CD4-positive, alpha-beta T cell treated with Interleukin-15 for 1 hour (primary cell): ENCODE measurements around the gene EBI3.
"Not testable (repeated sequence)": the region's sequence is repeated elsewhere in the genome, so short reads cannot be mapped to it uniquely, and the experiment has no call there.

Experiments used
- DNase-seq: peaks from one replicate; pipeline ENCODE4 v3.0.0-alpha.2; 2020

EBI3 gene

GRCh38 chr19:4234862-4235201, 5.5 kb downstream of the EBI3 start:
- no peak for DNase-seq

GRCh38 chr19:4237510-4237909, 8.2 kb downstream of the EBI3 start:
- DNase-seq: not testable (repeated sequence)

DNA sequence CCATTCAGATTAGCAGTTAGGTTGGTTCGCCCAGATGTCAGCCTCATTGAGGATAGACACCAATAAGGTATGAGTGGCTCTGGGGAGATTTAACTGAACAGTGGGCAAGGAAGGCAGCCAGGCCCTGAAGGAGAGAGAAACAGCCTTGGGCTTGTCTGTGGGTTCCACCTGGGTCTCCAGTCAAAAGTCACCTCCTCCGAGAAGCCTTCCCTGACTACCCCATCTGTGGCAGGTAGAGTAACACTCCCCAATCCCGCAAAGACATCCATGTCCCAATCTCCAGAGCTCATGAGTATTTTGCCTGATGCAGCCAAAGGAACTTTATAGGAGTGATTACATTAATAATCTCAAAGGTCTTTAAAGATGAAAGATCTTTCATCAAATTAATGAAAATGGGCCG, 9.5 kb downstream of the EBI3 start:
- DNase-seq: no peak

DNA sequence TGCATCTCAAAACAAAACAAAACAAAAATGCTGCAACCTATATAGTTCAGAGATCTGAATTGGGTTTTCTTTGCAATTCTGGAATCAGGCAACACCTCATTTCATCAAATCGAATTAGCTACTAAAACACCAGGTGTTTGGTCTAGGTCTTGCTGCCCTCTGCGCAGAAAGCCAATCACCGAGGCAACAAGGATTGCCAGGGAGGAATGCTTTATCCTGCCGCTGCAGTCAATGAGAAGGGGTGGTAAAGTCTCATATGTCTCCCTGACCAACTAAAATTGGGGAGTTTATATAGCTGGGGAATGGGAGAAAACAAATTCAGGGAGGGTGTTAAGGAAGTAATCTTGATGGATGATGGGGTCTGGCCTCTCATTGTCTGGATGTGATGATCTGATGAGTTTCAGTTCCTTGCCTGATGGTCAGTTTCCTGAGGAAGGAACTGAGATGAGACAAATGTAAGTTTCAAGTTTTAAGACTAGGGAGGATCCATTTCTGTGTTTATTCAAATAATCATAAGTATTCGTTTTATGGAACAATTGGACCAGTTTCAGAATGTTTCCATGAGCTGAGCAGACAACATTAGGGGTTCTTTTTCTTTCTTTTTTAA, 12.6 kb downstream of the EBI3 start:
- no peak for DNase-seq

GRCh38 chr19:4245938-4246337, 16.6 kb downstream of the EBI3 start:
- not testable (repeated sequence) for DNase-seq

DNA sequence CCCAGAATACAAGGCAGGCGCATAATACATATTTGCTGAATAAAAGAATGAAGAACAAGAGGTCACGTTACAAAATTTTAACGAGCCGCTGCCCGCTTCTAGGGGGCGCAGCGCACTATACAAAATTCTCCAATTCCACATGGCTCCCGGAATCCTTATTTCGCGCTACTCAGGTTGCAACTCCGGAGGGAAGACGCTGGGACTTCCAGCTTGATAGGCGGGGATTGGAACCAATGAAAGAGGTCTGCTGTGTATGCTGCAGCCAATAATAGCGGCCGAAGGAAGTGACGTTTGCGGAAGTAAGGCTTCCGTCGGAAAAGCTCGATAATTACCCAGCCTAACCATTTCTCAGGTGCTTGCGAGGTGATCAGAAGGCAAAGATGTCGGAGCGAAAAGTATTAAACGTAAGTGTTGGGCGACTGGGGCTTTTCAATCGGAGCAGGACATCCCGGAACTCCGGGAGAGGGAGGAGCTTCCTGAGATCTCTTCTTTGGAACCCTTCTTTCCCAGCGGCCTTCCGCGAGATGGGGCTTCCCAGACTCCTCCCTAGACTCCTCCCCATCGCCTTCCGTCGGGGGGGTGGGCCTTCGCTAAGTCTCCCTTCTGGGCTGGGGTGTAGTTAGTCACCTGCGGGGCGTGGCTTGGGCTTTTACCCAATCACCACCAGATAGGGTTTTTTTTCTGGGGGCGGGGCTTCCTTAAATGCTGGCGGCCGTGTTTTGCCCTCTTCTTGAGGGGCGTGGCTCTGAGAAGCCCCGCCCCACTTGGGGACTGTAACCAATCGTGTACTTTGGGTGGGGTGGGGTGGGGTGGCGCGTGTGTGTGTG, 17.7 kb downstream of the EBI3 start, which contains the start of gene YJU2:
YJU2 (plus strand) TSS at position 314 of the 827 bp plus-strand sequence; CDS start at position 381, 67 bp downstream.
- DNase-seq: peak; percentile 99

- DNase-seq: no peak
Measured at GRCh38 chr19:4256563-4256962, 27.2 kb downstream of the EBI3 start.

GRCh38 chr19:4257025-4257424, 27.7 kb downstream of the EBI3 start:
- no peak for DNase-seq

- DNase-seq: no peak
Measured at GRCh38 chr19:4258181-4258580, 28.9 kb downstream of the EBI3 start.

DNA sequence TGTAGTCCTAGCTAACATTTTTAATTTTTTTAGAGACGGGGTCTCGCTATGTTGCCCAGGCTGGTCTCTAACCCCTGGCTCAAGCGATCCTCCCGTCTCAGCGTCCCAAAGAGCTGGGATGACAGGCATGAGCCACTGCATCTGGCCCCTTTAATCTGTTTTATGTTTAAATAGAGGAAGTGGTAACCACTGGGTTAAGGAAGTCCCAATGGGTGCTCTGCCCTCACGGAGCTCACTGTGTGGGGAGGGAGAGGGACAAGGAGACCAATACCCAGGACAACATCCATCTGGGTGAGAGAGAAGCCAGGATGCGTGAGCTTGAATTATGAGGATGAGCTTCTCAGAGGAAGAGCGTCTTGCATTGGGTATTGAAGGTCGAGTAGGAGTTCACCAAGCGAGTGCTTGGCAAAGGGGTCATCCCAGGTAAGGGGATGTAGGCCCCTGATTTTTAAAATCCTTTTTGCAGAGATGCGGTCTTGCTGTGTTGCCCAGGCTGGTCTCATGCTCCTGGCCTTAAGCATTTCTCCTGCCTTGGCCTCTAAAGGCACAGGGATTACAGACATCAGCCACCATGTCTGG, 31.4 kb downstream of the EBI3 start:
- no peak for DNase-seq

- DNase-seq: no peak
Measured at GRCh38 chr19:4264812-4265211, 35.5 kb downstream of the EBI3 start.

DNA sequence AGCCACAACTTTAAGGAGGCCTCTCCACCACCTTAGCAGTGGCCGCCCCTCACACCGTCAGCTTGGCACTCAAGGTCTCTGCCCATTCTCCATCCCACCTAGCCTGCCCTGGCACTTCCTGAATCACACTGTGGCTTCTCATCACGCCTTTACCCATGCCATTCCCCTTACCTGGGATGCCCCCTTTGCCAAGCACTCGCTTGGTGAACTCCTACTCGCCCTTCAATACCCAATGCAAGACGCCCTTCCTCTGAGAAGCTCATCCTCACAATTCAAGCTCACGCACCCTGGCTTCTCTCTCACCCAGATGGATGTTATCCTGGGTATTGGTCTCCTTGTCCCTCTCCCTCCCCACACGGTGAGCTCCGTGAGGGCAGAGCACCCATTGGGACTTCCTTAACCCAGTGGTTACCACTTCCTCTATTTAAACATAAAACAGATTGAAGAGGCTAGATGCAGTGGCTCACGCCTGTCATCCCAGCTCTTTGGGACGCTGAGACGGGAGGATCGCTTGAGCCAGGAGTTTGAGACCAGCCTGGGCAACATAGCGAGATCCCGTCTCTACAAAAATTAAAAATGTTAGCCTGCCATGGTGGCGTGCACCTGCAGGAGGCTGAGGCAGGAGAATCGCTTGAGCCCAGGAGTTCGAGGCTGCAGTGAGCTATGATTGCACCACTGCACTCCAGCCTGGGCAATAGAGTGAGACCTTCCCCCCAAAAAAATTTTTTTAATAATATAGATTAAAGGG, 37.1 kb downstream of the EBI3 start:
- no peak for DNase-seq

GRCh38 chr19:4267101-4267900, 38.0 kb downstream of the EBI3 start:
- peak; percentile 44 for DNase-seq

GRCh38 chr19:4267901-4268815, 38.8 kb downstream of the EBI3 start:
- no peak for DNase-seq

DNA sequence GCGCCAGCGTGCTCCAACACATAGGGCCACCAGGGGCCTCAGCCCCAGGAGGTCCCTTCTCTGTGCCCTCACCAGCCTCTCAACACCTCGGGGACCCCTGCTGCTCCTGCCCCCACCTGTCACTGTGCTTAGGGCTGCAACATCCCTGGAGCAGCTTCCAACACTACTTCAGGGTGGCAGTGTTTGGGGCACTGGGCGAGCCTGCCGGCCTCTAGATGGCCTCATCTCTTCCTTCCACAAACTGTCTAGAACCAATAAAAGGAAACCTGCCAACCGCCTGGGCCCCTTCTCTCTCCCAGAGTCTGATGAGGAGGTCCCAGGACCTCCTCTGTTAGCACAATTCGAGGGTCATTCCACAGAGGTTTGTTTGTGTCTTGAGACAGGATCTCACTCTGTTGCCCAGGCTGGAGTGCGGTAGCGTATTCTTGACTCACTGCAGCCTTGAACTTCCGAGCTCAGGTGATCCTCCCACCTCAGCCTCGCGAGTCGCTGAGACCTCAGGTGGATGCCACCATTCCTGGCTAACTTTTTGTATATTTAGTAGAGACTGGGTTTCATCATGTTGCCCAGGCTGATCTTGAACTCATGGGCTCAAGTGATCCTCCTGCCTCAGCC, 39.6 kb downstream of the EBI3 start:
- DNase-seq: no peak

GRCh38 chr19:4272894-4273293, 43.6 kb downstream of the EBI3 start:
- no peak for DNase-seq

- not testable (repeated sequence) for DNase-seq
Measured at GRCh38 chr19:4274321-4274686, 45.0 kb downstream of the EBI3 start.

DNA sequence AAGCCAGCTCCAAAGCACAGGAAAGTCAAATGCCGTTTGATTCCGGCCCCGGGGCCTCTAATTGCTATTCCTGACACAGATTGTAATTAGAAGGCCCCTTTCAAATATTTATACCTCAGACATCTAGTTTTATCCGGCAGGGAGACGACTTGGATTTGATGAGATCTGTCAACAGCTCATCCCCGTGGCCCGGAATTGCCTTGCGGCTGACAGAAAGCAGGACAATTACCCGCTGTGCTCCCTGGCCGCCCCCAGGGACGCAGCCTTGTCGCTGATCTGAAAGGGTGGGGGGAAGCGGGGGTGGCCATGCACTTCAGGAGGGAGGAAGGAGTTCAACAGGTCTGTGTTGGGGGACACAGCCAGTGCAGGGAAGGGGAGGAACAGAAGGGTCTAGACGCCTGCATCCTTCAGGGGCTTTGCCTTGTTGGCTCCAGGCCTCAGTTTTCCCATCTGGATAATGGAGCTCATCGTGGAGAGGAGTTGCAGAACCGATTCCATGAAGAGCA, 47.9 kb downstream of the EBI3 start:
- DNase-seq: no peak

GRCh38 chr19:4278010-4278409, 48.7 kb downstream of the EBI3 start:
- no peak for DNase-seq

GRCh38 chr19:4278419-4279266, 49.3 kb downstream of the EBI3 start, which contains the start of gene SHD:
SHD (plus strand) TSS chr19:4279266; CDS start chr19:4280064, 798 bp downstream.
- DNase-seq: no peak
